Activated gamma-delta T cell treated with Interleukin-2 at 50 U/mL for 16 hours (primary cell): ENCODE data around the gene PAQR6.
"Not testable (repeated sequence)": the region's sequence is repeated elsewhere in the genome, so short reads cannot be mapped to it uniquely, and the experiment has no call there.

Experiments used
- DNase-seq: peaks from one replicate; pipeline ENCODE4 v3.0.0-alpha.2; 2020

Gene PAQR6

DNA sequence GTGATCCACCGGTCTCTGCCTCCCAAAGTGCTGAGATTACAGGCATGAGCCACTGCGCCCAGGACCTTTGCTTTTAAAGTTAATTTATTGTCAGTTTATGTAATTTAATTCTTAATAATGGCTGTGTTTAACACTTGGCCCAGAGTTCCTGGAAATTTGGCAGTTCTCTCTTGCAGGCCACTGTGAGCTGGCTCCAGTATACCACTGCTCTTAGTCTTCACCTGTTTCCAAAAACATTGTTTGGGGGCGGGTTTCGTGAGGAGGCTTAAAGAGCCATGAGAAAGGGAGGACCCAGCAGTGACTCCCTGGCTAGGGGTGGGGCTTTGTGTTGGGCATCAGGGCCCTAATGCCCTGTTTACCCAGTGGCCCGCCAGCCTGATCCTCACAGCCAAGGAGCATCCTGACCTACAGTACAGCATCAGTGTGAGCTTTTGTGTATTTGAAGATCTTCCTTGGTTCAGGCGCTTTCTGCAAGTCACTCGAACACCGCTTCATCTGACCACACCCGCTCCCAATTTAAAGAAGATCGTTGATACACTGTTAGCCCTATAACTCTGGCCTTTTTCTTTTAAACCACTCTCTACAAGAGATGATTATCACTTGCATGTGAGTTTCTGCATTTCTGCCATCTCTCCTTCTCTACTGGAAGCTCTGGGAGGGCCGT is 17.9 kb downstream of the PAQR6 start:
- no peak for DNase-seq

DNA sequence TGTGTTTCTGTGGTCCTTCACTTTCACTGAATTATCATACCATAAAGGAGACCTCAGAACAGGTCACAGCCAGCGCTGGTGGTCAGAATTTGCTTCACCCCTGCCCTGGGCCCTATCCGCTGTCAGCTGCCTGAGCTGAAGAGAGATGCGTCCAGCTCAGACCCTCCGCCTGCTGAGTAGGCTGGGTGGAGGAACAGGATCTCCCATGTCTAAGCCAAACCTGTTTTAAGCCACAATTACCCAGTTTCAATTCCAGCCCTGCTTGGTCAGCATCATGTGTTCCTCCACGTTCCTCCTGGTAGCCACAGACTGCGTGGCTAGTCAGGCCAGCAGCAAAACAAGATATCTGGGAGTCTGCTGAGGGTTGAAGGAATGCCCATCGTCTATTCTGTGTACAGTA is 19.4 kb downstream of the PAQR6 start:
- no peak for DNase-seq

DNA sequence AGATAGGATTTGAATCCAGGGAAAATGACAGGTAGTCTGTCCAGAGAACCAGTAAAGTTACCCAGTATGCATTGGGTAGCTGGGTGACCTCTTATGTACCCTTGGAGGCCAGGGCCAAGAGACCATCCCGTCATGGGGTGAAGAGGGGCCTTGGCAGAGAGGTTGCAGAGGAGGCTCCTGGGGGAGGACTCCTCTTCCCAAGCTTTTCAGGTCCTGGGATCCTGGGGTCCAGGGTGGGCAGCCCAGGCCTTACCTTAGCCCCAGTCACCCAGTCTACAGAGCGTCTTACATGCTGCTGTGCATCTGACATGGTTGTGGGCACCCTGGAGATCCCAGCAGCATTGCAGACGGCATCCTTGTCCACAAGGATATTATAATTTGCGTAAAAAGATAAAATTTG is 21.1 kb downstream of the PAQR6 start:
- no peak for DNase-seq

DNA sequence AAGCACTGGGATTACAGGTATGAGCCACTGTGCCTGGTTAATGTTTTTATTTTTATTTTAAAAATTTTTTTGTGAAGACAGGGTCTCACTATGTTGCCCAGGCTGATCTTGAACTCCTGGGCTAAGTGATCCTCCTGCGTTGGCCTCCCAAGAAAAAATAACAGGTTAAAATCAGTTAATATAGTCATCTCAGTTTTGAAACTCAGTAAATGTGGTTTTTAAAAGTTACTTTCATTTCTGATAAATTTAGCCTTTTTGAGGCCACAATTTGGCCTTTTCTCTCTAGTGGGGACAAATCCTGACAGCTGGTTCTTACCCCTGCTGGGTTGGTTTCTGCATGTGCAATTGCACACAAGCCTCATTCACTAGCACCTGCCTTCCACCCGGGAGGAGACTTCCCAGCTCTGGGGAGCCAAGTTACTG is 21.7 kb downstream of the PAQR6 start:
- no peak for DNase-seq

DNA sequence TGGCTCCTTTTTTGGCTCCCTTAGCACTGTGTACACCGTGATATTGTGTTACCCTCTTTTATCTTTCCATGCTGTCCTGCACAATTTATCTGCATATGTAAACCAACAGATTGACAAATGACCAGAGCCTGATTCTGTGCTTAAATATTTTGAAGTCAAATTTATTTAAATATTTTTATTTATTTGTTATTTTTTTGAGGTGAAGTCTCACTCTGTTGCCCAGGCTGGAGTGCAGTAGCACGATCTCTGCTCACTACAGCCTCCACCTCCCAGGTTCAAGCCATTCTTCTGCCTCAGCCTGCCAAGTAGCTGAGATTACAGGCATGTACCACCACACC is 22.2 kb downstream of the PAQR6 start:
- DNase-seq: no peak

DNA sequence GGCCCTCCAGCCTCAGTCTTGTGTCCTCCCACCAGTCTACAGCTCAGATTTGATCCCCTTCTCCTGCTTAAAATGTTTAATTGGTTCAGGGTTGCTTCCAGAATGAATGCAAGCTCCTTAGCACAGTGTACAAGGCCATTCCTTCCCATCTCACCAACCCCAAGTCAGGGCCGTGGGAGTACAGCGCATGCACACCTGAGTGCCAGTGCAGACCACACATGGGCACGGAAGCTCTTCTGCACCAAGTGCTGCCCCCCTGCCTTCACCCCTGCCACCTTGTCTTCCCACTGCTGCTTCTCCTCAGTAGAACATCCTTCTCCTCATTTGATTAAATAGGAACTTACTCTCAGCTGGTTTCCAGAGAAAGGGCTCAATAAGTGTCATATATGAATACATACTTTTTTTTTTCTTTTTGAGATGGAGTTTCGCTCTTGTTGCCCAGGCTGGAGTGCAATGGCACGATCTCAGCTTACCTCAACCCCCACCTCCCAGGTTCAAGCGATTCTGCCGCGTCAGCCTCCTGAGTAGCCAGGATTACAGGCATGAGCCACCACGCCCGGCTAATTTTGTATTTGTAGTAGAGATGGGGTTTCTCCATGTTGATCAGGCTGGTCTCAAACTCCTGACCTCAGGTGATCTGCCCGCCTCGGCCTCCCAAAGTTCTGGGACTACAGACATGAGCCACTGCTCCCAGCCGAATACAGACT is 25.7 kb downstream of the PAQR6 start:
- DNase-seq: no peak

DNA sequence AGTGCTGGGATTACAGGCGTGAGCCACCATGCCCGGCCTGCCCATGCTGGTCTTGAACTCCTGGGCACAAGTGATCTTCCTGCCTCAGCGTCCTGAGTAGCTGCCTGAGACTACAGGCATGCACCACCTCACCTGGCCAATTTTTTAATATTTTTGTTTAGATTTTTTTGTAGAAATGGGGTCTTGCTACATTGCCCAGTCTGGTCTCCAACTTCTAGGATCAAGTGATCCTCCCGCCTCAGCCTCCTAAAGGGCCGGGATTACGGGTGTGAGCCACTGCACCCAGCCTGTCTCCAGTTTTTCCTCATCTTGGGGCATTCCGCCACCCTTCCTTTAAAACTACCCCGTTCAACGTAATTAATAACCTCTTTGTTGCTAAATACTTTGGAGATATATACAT is 27.6 kb downstream of the PAQR6 start:
- DNase-seq: no peak

DNA sequence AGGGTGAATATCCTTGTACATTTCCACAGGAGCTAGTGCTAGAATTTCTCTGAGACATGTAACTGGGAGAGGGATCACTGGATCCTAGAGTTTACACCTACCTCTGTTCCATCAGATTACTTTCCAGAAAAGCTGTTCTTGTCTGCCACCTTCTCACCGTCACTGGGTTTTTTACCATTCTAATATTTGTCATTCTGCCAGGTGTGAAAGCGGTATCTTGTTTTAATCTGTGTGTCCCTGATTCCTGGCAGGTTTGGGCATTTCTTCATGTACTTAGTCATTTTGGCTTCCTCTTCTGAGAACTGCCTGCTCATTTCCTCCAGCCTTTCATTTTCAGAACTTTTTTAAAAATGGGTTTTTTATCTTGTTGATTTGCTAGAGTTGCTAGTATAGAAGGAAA is 30.0 kb downstream of the PAQR6 start:
- peak; percentile 23 for DNase-seq

DNA sequence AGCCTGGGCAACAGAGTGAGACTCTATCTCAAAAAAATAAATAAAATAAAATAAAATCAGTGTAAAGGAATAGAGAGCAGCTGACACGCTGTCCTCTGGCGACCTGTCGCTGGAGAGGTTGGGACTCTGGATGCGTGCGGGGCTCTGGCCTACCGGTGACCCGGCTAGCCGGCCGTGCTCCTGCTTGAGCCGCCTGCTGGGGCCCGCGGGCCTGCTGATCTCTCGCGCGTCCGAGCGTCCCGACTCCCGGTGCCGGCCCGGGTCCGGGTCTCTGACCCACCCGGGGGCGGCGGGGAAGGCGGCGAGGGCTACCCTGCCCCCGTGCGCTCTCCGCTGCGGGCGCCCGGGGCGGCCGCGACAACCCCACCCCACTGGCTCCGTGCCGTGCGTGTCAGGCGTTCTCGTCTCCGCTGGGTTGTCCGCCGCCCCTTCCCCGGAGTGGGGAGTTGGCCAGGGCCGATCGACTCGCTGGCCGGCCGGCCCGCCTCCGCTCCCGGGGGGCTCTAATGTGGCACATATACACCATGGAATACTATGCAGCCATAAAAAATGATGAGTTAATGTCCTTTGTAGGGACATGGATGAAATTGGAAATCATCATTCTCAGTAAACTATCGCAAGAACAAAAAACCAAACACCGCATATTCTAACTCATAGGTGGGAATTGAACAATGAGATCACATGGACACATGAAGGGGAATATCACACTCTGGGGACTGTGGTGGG is 31.3 kb downstream of the PAQR6 start:
- not testable (repeated sequence) for DNase-seq

DNA sequence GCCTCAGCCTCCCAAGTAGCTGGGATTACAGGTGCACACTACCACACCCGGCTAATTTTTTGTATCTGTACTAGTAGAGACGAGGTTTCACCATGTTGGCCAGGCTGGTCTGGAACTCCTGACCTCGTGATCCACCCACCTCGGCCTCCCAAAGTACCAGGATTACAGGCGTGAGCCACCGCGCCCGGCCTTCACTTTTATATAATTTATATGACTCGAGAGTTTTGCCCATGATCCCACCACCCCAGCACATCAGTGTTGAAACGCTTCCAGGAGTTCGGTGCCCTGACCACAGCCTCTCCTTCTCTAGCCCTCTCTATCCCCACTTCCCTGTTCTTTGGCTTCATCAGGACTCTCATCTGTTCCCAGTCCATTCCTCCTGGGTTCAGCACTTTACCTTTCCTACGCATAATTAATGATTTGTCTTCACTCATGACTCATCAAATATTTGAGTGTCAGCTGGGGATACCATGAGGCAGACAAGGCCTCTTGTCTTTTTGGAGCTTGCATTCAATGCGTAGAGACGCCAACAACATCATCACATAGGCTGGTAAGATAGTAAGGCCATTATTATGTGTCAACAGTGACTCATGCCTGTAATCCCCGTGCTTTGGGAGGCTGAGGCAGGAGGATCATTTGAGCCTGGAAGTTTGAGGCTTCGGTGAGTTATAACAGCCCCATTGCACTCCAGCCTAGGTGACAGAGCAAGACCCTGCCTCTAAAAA is 33.7 kb downstream of the PAQR6 start:
- no peak for DNase-seq

DNA sequence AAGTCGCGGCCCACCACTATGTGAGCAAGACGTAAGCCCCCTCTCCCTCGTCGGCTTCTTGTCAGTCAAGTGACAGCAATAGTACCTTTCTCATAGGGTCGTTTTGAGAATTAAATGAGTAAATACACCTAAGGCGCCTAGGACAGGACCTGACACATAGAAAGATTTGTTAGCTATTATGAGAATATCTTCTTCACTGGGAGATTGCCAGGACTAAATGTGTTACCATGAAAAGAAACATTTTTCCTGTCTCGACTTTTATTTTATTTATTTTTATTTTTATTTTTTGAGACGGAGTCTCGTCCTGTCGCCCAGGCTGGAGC is 34.3 kb downstream of the PAQR6 start:
- DNase-seq: no peak

DNA sequence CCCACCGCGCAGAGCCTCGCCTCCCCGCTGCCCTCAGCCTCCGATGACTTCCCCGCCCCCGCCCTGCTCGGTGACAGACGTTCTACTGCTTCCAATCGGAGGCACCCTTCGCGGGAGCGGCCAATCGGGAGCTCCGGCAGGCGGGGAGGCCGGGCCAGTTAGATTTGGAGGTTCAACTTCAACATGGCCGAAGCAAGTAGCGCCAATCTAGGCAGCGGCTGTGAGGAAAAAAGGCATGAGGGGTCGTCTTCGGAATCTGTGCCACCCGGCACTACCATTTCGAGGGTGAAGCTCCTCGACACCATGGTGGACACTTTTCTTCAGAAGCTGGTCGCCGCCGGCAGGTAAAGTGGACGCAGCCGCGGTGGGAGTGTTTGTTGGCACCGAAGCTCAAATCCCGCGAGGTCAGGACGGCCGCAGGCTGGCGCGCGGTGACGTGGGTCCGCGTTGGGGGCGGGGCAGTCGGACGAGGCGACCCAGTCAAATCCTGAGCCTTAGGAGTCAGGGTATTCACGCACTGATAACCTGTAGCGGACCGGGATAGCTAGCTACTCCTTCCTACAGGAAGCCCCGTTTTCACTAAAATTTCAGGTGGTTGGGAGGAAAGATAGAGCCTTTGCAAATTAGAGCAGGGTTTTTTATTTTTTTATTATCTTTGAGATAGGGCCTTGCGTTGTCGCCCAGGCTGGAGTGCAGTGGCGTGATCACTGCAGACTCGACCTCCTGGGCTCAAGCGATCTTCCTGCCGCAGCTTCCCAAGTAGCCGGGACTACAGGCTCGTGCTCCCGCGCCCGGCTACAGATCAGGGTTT is 34.8 kb downstream of the PAQR6 start, which contains the start of gene PMF1:
Gene PMF1 (plus strand): TSS at position 175 of the 811 bp plus-strand sequence. CDS start 9 bp downstream, at position 184.
- DNase-seq: peak; percentile 95

DNA sequence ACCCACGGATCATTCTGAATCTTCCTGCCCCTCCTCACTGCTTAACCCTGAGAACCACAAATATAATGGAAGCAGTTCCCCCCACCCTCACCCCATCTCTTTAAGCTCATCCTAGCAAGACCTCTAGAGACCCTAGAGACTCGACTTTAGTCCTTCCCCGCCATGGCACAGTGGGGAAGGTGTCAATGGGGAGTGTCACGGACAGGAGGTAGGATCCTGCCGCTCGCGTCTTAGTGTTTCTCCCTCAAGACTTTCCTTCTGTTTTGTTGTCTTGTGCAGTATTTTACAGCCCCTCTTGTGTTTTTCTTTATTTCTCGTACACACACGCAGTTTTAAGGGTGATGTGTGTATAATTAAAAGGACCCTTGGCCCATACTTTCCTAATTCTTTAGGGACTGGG is 35.7 kb downstream of the PAQR6 start:
- no peak for DNase-seq

DNA sequence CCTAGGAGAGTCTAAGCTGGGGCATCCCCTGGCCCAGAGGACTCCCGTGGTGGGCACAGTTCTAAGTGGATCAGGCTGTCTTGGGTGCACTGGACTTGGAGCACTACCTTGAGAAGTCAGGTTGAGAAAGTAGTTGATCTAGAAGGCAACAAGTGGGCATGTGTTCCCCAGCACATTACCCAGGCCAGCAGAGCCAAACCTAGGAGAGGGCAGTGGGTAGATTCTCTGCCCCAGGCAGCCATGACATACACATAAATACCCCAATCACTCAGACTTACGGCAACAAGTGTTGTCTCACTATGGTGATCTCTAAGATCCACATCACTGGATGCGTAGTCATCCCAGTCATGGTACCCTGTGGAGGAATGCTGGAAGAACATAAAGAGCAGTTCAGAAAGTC is 36.6 kb downstream of the PAQR6 start:
- no peak for DNase-seq

DNA sequence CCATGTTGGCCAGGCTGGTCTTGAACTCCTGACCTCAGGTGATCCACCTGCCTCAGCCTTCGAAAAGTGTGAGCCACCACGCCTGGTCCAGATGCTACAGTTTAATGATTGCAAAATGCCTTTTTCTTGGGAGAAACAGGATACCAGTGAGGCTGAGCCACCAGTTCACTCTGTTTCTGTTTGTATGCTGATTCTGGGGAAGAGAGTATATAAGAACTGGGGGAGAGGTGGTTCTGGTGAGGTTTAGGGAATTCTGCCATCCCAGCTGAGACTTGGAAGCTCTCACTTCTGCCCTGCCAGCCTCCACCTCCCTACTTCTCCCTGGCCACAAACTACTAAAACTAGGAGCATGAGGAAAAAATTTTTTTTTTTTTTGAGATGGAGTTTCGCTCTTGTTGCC is 43.2 kb downstream of the PAQR6 start:
- DNase-seq: no peak

DNA sequence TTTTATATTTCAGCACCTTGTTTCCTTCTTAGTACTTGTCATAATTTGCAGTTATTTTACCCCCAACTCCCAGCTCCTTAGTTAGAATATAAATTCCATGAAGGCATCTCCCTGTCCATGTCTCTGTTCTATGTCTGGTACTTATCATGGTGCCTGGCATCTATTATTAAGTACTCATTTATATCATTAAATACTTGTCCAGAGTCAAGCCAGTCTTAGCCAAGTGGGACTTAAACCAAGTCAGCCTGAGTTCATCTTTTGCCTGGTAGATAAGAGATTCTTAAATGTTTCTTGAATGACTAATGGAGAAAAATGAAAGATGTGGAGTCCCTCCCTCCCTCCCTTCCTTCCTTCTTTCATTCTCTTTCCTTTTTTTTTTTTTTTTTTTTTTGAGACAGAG is 44.5 kb downstream of the PAQR6 start:
- no peak for DNase-seq

DNA sequence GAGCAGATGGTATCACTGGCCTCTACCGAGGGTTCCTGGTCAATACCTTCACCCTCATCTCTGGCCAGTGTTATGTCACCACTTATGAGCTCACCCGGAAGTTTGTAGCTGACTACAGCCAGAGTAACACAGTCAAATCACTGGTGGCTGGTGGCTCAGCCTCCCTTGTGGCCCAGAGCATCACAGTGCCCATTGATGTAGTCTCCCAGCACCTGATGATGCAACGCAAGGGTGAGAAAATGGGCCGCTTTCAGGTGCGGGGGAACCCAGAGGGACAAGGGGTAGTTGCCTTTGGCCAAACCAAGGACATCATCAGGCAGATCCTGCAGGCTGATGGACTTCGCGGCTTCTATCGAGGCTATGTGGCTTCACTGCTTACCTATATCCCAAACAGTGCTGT is 47.8 kb downstream of the PAQR6 start:
- DNase-seq: no peak

DNA sequence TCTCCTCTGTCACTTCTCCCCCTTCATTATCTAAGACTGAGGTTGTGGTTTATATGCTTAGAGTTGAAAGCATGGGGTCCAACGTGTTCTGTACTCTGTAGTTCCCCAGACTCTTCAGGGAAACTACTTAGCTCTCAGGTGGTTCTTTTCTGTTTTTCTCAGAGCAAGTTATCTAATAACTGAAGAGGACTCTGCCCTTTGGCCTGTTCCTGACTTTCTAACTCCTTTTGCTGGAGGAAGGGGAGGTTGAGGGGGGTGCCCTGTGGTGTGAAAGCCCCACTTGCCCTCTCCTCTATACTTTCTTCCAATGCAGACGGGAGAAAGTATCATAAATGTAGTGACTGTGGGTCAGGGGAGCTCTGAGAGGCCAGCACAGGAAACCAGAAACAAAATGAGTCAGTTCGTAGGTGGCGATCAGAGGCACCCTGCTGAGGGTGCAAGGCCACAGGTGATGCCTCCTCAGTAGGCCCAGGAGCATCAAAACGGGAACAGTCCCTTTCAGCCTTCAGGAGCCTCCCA is 49.0 kb downstream of the PAQR6 start:
- DNase-seq: no peak

DNA sequence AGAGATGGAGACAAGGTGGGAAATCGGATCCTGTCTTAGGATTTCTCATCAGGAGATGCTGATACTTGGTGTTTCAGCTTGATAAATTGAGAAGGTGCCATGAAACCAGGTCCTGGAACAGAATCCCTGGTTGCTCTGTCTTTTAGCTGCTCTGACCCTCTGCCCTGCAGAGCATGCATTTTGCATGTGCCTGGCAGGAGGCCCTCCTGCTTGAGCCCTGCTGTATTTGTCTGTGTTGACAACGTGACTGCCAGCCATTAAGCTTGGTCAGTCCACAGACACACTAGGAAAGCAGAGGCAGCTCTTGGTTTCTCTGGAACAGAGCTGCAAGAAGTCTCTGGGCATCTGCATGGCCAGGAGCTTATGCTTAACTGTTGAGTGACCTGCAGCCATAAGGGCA is 51.4 kb downstream of the PAQR6 start:
- no peak for DNase-seq

DNA sequence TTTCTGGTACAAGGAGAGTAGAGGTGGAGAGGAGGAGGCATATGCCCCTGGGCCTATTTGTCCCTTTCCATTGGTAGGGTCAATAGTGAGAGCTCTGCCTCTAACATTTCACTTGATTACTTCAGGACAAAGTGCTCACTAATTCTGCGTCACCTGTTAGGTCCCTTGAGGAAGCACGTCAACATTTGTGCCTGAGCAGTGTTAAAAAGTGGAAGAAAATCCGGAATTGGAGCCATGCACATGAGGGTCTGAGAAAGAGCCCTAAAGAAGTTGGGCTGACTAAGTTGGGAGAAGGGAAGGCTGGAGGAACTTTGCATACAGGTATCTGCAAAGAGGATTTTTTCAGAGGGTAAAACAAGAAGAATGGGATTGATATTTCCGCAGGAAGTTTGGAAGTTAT is 52.0 kb downstream of the PAQR6 start:
- no peak for DNase-seq

DNA sequence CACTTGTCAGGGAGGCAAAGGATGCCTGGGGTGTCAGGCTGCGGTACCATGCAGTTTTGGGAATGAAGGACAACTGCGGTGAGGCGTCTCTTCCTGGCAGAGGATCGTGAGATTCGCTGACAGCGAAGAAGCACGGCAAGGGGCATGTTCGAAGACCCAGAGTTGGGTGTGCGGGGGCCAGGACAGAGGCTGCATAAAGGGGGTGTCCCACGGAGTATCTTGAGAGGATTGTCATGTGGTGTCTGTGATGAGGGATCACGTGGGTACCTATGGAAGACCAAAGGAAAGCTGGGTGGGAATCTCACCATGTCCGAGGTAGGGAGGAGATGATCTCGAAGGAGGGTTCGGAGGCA is 53.6 kb downstream of the PAQR6 start:
- no peak for DNase-seq

DNA sequence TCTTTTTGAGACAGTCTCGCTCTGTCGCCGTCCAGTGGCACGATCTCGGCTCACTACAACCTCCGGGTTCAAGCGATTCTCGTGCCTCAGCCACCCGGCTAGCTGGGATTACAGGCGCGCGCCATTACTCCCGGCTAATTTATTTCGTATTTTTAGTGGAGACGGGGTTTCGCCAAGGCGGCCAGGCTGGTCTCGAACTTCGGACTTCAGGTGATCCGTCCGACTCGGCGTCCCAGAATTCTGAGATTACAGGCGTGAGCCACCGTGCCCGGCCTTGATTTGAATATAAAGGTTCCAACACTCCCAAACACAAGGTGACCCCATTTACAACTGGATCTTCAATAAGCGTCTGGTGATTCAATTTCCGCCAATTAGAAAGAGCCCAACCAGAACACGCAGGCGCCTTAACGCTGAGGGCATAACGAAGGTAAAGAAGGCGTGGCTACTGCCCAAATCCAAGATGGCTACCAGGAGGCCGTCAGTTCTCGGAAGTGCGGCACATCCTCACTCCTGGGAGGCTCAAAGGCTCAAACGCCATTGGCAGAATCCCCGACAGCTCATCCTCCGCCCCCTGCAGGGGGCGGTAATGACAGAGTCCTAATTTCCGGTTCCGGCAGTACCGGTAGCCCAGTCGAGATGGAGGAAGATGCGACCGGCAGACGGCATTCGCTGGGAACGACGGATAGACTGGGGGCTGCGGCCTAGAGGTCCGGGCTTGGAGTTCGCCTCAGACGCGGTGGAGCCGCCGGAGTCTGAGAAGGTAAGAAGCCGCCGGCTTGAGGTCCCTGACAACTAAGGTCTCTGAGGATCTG is 54.2 kb downstream of the PAQR6 start, which contains the start of gene SLC25A44:
Gene SLC25A44 (plus strand): TSS at position 617 of the 812 bp plus-strand sequence. CDS start 5,744 bp downstream, outside the sequence.
- peak; percentile 97 for DNase-seq
